Suprapubic skin (tissue), 4 donors: ENCODE measurements around the gene TNRC6B. TPM values are rescaled to one million over a fixed set of nuclear protein-coding genes. Genes with fewer than 3 reads are reported as not detected.
A peak's percentile ranks its signal among the peaks of the same experiment; 100 is the strongest.

Source experiments
- DNase-seq, 2 donors: peaks; one replicate each; pipeline ENCODE4 v3.0.0-alpha.2; 2019; ENCODE audit warnings: low spot score in 2 of 2
- H3K27ac ChIP-seq: fragments of 200-600 bp; sonication (generic); one replicate; pipeline ENCODE4 v1.5.1; 2019
- H3K27me3 ChIP-seq: fragments of 200-600 bp; sonication (generic); one replicate; pipeline ENCODE4 v1.5.1; 2019
- H3K36me3 ChIP-seq: fragments of 200-600 bp; sonication (generic); one replicate; pipeline ENCODE4 v1.5.1; 2019
- H3K4me1 ChIP-seq: fragments of 200-600 bp; sonication (generic); one replicate; pipeline ENCODE4 v1.5.1; 2019
- H3K4me3 ChIP-seq: fragments of 200-600 bp; sonication (generic); one replicate; pipeline ENCODE4 v1.5.1; 2019; ENCODE audit warnings: mild to moderate bottlenecking
- H3K9me3 ChIP-seq: fragments of 200-600 bp; sonication (generic); one replicate; pipeline ENCODE4 v1.5.1; 2019
- EP300 ChIP-seq: sonication (generic); formaldehyde crosslinking; IDR thresholded peaks from one replicate; pipeline ENCODE4 v1.6.1; 2017; ENCODE audit warnings: antibody characterized with exemption
- POLR2A ChIP-seq, 2 donors: fragments of 450-650 bp; IDR thresholded peaks; one replicate each; pipeline ENCODE4 v1.6.1; 2017; ENCODE audit warnings: antibody characterized with exemption in 2 of 2, mild to moderate bottlenecking in 2 of 2, moderate library complexity in 2 of 2
- POLR2AphosphoS5 ChIP-seq, 3 donors: sonication (generic); formaldehyde crosslinking; IDR thresholded peaks; one replicate each; pipeline ENCODE4 v1.6.1; 2017; ENCODE audit warnings: antibody characterized with exemption in 3 of 3
- WGBS: methylation state at CpG from one replicate; pipeline ENCODE4 v1.1.5; 2018; 5-methylcytosine and 5-hydroxymethylcytosine counted together
- total RNA-seq, 4 donors: library from RNA; depleted of rRNA; stranded (reverse); fragments of >200 nt; gene quantifications; one replicate each; pipeline ENCODE4 v1.1.0, GENCODE V29; 2016
- TF ChIP-seq, protein P1 (sequence below), 2 donors: fragments of 200-600 bp in 1 of 2; fragments of 450-650 bp in 1 of 2; sonication (generic) in 1 of 2; IDR thresholded peaks; one replicate each; pipeline ENCODE4 v1.5.1; 2016 to 2019; ENCODE audit warnings: antibody characterized with exemption in 2 of 2, mild to moderate bottlenecking in 1 of 2, moderate library complexity in 1 of 2

TNRC6B gene
- total RNA-seq, 4 donors from 2014 or later: 44.2 to 179 (median 55.5) TPM

- WGBS: 61% methylated on average over 5 of the region's 5 CpGs
Observed at GRCh38 chr22:40203572-40203971, 25.8 kb downstream of the TNRC6B start.

GRCh38 chr22:40204321-40205116, 26.8 kb downstream of the TNRC6B start:
- H3K36me3 ChIP-seq: no peaks in the 10 kb centered on the region
- H3K9me3 ChIP-seq: no peaks in the 10 kb centered on the region
- H3K27me3 ChIP-seq: no peaks in the 10 kb centered on the region
- H3K4me3 ChIP-seq: no peak overlapping the region
- TF ChIP-seq POLR2A (IDR thresholded peaks at IDR 0.05) (no peak), EP300 (no peak), POLR2AphosphoS5 (IDR thresholded peaks at IDR 0.05) (peak in 1 of 3 donors; percentile 14)
- TF ChIP-seq, protein P1, sequence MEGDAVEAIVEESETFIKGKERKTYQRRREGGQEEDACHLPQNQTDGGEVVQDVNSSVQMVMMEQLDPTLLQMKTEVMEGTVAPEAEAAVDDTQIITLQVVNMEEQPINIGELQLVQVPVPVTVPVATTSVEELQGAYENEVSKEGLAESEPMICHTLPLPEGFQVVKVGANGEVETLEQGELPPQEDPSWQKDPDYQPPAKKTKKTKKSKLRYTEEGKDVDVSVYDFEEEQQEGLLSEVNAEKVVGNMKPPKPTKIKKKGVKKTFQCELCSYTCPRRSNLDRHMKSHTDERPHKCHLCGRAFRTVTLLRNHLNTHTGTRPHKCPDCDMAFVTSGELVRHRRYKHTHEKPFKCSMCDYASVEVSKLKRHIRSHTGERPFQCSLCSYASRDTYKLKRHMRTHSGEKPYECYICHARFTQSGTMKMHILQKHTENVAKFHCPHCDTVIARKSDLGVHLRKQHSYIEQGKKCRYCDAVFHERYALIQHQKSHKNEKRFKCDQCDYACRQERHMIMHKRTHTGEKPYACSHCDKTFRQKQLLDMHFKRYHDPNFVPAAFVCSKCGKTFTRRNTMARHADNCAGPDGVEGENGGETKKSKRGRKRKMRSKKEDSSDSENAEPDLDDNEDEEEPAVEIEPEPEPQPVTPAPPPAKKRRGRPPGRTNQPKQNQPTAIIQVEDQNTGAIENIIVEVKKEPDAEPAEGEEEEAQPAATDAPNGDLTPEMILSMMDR (IDR thresholded peaks at IDR 0.05): no peak
- H3K4me1 ChIP-seq: peaks cover 27% of the 10 kb centered on the region
- H3K27ac ChIP-seq: no peak overlapping the region
- 40% methylated on average over 5 of the region's 5 CpGs for WGBS
- peak in 1 of 2 donors; percentile 24 for DNase-seq

More at GRCh38 chr22:40203572-40203971, 25.8 kb downstream of the TNRC6B start:
- no peak for DNase-seq
- H3K27ac ChIP-seq: no peak overlapping the region
- no peaks in the 10 kb centered on the region for H3K9me3 ChIP-seq
- TF ChIP-seq EP300 (no peak), POLR2A (IDR thresholded peaks at IDR 0.05) (no peak), POLR2AphosphoS5 (IDR thresholded peaks at IDR 0.05) (no peak)
- TF ChIP-seq, protein P1 (IDR thresholded peaks at IDR 0.05): no peak
- H3K4me1 ChIP-seq: peaks cover 18% of the 10 kb centered on the region
- H3K4me3 ChIP-seq: no peak overlapping the region
- H3K27me3 ChIP-seq: no peaks in the 10 kb centered on the region
- no peaks in the 10 kb centered on the region for H3K36me3 ChIP-seq

DNA sequence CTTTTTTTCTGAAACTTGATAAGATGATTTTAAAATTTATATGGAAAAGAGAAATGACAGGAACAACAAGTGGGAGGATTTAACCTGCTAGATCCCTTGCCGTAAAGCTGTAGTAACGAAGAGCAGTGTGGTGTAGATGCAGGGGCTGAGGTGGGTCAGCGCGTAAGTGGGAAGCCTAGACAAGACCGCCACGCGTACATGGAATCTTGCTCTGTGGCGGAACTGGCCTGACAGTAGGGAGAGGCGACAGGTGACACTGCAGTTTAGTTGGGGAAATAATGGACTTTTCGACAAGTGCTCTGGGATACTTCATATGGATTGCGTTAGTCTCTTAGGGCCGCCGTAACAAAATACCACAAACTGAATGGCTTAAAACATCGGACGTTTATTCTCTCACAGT, 28.8 kb downstream of the TNRC6B start:
- Histone ChIP-seq H3K27ac (no peak overlapping the region), H3K9me3 (no peaks in the 10 kb centered on the region), H3K27me3 (no peaks in the 10 kb centered on the region), H3K36me3 (no peaks in the 10 kb centered on the region), H3K4me1 (peaks cover 39% of the 10 kb centered on the region), H3K4me3 (no peak overlapping the region)
- WGBS: 91% methylated on average over 15 of the region's 15 CpGs
- DNase-seq: no peak
- no peak for TF ChIP-seq EP300
- TF ChIP-seq, protein P1 (IDR thresholded peaks at IDR 0.05): no peak
- TF ChIP-seq POLR2A (IDR thresholded peaks at IDR 0.05): no peak
- no peak for TF ChIP-seq POLR2AphosphoS5 (IDR thresholded peaks at IDR 0.05)

DNA sequence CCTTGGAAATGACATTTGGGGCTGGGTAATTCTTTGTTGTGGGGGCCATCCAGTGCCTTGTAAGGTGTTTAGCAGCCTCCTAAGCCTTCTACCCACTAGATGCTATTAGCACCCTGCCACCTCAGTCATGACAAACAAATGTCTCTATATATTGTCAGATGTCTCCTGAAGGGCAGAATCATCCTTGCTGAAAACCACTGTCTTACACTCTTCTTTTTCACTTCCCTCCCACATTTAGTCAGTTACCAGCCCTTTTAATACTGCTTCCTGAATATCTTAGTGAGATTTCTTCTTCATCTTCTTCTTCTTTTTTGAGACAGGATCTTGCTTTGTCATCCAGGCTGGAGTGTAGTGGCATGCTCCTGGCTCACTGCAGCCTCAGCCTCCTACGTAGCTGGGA, 33.1 kb downstream of the TNRC6B start:
- DNase-seq: no peak
- 75% methylated on average over 1 of the region's 1 CpG for WGBS
- Histone ChIP-seq H3K4me1 (peaks cover 53% of the 10 kb centered on the region), H3K36me3 (no peaks in the 10 kb centered on the region), H3K4me3 (no peak overlapping the region), H3K9me3 (no peaks in the 10 kb centered on the region), H3K27ac (peak overlapping the region; percentile 68), H3K27me3 (no peaks in the 10 kb centered on the region)
- no peak for TF ChIP-seq POLR2A (IDR thresholded peaks at IDR 0.05)
- TF ChIP-seq, protein P1 (IDR thresholded peaks at IDR 0.05): no peak
- no peak for TF ChIP-seq EP300
- no peak for TF ChIP-seq POLR2AphosphoS5 (IDR thresholded peaks at IDR 0.05)

DNA sequence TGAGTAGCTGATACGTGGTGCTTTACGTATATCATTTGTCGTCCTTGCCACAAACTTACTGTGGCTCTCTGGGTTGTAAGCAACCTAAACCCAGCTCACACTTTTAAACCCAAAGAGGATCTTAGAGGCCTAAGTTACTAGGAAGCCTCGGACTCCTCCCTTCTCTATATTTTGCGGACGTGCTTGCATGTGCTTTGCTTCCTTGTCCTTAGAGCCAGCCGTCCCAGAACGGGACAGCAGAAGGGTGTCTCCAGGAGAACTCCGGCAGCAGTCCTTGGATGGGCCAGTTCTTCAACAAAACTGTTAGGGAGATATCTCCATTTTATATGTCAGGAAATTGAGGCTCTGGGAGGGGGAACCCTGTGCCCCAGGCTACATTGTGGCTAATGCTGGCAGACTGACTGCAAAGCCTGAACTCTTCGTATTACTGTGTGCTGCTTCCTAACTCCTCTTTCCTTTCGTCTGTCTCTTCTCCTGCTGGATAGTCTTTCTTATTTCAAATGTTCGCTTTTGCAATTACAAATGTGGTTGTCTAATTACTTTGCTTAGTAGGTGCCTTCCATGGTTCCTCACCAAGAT, 33.8 kb downstream of the TNRC6B start:
- DNase-seq: peak in 1 of 2 donors; percentile 35
- H3K36me3 ChIP-seq: no peaks in the 10 kb centered on the region
- H3K4me1 ChIP-seq: peaks cover 58% of the 10 kb centered on the region
- peak overlapping the region; percentile 1 for H3K4me3 ChIP-seq
- WGBS: 51% methylated on average over 12 of the region's 12 CpGs
- TF ChIP-seq POLR2A (IDR thresholded peaks at IDR 0.05): no peak
- no peak for TF ChIP-seq EP300
- TF ChIP-seq, protein P1 (IDR thresholded peaks at IDR 0.05): no peak
- TF ChIP-seq POLR2AphosphoS5 (IDR thresholded peaks at IDR 0.05): no peak
- no peaks in the 10 kb centered on the region for H3K27me3 ChIP-seq
- H3K9me3 ChIP-seq: no peaks in the 10 kb centered on the region
- H3K27ac ChIP-seq: peak overlapping the region; percentile 68
